ENCODE results near the gene TIAM2. TPM values are rescaled to one million over a fixed set of nuclear protein-coding genes. Genes with fewer than 3 reads are reported as not detected.
"Not testable (repeated sequence)": the region's sequence is repeated elsewhere in the genome, so short reads cannot be mapped to it uniquely, and the experiment has no call there.

The TIAM2 gene
- total RNA-seq, 1 donor = 8.9 TPM

- H3K4me3 ChIP-seq (ENCODE audit: low read depth, low read length) = no peak overlapping the region
- TF ChIP-seq, protein P1, sequence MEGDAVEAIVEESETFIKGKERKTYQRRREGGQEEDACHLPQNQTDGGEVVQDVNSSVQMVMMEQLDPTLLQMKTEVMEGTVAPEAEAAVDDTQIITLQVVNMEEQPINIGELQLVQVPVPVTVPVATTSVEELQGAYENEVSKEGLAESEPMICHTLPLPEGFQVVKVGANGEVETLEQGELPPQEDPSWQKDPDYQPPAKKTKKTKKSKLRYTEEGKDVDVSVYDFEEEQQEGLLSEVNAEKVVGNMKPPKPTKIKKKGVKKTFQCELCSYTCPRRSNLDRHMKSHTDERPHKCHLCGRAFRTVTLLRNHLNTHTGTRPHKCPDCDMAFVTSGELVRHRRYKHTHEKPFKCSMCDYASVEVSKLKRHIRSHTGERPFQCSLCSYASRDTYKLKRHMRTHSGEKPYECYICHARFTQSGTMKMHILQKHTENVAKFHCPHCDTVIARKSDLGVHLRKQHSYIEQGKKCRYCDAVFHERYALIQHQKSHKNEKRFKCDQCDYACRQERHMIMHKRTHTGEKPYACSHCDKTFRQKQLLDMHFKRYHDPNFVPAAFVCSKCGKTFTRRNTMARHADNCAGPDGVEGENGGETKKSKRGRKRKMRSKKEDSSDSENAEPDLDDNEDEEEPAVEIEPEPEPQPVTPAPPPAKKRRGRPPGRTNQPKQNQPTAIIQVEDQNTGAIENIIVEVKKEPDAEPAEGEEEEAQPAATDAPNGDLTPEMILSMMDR (IDR thresholded peaks at IDR 0.05; ENCODE audit: insufficient read depth, low read length) = no peak
- DNase-seq (ENCODE audit: low read depth) = no peak
Measured at GRCh38 chr6:155100591-155100990, 105.5 kb downstream of the TIAM2 start.

DNA sequence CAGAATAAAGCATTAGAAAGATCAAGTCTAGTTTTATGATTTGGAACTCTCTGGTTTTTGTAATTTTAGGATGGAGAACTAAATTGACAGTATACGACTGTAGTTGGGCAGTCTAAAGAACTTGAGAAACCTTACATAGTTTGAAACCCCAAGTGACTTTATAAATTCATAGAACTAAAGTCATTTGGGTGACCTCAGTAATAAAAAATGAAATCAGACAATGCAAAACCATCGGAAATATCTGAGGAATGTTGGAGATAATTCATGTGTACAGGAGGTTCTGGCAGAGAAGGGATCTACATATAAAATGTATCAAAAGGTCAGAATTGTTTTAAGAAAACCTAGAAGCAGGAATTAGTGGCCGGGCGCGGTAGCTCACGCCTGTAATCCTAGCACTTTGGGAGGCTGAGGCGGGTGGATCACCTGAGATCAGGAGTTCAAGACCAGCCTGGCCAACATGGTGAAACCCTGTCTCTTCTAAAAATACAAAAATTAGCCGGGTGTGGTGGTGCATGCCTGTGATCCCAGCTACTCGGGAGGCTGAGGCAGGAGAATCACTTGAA is 108.0 kb downstream of the TIAM2 start:
- H3K4me3 ChIP-seq (ENCODE audit: low read depth, low read length) = not testable (repeated sequence)

GRCh38 chr6:155103816-155104366 is 108.8 kb downstream of the TIAM2 start:
- TF ChIP-seq, protein P1 (IDR thresholded peaks at IDR 0.05; ENCODE audit: insufficient read depth, low read length) = no peak
- peak; percentile 46 for DNase-seq (ENCODE audit: low read depth)
- H3K4me3 ChIP-seq (ENCODE audit: low read depth, low read length) = no peak overlapping the region

More for the DNA sequence above, 108.0 kb downstream of the TIAM2 start:
- DNase-seq (ENCODE audit: low read depth) = peak; percentile 90

GRCh38 chr6:155106456-155107115 is 111.5 kb downstream of the TIAM2 start:
- H3K4me3 ChIP-seq (ENCODE audit: low read depth, low read length) = no peak overlapping the region
- TF ChIP-seq, protein P1 (IDR thresholded peaks at IDR 0.05; ENCODE audit: insufficient read depth, low read length) = no peak
- peak; percentile 36 for DNase-seq (ENCODE audit: low read depth)

- DNase-seq (ENCODE audit: low read depth) = no peak
- H3K4me3 ChIP-seq (ENCODE audit: low read depth, low read length) = no peak overlapping the region
Measured at GRCh38 chr6:155107432-155108069, 112.4 kb downstream of the TIAM2 start.

GRCh38 chr6:155108070-155108820 is 113.1 kb downstream of the TIAM2 start:
- no peak for DNase-seq (ENCODE audit: low read depth)
- TF ChIP-seq, protein P1 (IDR thresholded peaks at IDR 0.05; ENCODE audit: insufficient read depth, low read length) = no peak
- H3K4me3 ChIP-seq (ENCODE audit: low read depth, low read length) = no peak overlapping the region

More at GRCh38 chr6:155107432-155108069, 112.4 kb downstream of the TIAM2 start:
- TF ChIP-seq, protein P1 (IDR thresholded peaks at IDR 0.05; ENCODE audit: insufficient read depth, low read length) = no peak
